PFSK-1 (cell line): ENCODE measurements around the gene LGALSL.

Experiments
- POLR2AphosphoS5 ChIP-seq: IDR thresholded peaks from 2 replicates; pipeline ENCODE4 v1.6.1; 2012; ENCODE audit warnings: low read depth, mild to moderate bottlenecking, control low read depth, low read length, moderate library complexity
- TAF1 ChIP-seq: IDR thresholded peaks from 2 replicates; pipeline ENCODE4 v1.6.1; 2012; ENCODE audit warnings: low read length, control low read depth, borderline replicate concordance; ENCODE audit not compliant: insufficient read depth

DNA sequence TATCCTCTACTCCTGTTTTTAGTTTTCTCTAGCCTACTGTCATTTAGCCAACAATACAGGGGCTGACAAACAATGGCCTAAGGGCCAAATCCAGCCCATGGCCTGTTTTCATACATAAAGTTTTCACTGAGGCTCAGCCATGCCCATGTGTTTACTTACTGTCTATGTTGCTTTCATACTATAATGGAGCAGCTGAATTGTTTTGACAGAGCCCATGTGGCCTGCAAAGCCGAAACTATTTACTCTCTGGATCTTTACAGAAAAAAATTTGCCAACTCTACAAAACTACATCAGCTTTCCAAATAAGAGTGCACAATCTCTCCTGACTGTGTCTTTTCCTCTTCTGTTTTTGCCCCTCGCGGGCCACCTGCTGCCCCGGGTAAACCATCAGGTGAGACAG is 24.0 kb downstream of the LGALSL start:
- no peak for TF ChIP-seq POLR2AphosphoS5
- no peak for TF ChIP-seq TAF1
